GM19025 (cell line): ENCODE data around the gene DLG2.
"Not testable (repeated sequence)": the region's sequence is repeated elsewhere in the genome, so short reads cannot be mapped to it uniquely, and the experiment has no call there.

ENCODE experiments used
- ATAC-seq: cut with Tn5 transposase; IDR thresholded peaks from one replicate; pipeline ENCODE4 v1.9.1; 2021; ENCODE audit warnings: mild to moderate bottlenecking, low read depth, moderate library complexity; ENCODE audit not compliant: unreplicated experiment

The DLG2 gene

DNA sequence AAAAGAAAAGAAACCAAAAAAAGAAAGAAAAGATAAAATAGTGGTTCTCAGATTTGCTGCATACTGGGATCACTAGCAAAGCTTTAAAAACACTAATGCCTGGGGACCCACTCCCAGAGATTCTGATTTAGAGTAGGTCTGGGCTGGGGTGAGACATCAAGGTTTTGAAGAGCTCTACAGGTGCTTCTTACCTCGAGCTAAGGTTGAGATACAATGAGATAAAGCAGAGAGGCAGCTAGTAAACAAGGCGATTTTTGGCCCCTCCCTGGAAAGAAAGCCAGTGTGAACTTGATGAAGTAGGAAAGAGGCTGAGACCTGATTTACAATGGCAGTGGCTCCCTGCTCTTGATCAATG lies 2013.4 kb downstream of the DLG2 start:
- peak; percentile 18 for ATAC-seq

DNA sequence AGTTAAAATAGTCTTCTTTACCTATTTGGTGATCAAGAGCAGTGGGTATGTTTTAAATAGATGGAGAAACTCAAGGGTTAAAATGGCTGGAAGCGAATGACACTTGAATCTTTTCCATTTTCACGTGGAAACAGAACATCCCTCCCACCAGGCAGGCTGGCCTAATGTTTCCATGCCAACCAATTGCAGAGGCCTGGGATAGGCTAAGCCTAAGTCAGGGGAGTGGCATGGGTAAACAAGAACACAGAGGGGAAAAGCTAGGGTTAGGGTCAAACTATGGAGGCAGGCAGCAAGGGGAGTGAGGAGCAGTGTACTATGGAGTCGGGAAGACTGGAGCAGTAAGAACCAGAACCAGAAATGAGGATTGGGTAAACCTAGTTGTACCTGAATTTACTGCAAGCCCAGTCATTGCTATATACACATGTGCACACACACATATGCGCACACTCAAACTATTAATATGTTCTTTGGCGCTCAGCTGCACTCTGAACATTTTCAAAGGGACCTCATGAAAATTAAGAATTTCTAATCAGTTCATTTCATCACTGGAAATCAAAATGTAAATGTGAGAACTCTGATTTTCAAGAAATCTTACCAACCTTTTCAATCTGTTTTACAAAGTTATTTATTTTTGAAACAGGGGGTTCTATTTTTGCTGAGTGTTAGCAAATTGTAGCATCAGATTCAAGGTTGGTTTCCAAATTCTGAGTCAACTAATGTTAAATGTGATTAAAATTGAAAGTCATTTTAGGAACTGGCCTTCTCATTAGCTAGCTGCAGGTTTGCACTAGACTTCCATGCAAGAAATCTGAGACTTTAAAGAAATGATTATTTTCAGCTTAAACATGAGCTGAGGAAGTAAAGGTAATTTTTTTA lies 2014.0 kb downstream of the DLG2 start:
- ATAC-seq: peak; percentile 87

DNA sequence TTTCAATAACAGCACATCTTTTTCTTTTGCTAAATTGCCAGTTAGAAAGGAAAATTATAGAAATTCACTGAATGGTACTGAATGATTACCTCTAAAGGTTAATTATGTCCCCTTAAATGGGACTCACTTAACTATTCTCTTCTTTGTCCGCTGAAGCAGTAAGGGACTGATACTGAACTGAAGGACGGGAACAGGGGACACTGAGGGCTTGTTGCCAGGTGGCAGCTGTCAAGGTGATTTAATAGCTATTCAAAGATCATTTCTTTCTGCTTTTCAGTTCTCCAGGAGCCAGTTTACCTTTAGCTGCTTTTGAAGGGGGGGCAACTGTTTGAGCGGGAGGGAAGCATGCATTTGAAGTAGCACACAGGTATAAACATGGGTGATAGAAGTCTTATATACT lies 2015.5 kb downstream of the DLG2 start:
- ATAC-seq: no peak

DNA sequence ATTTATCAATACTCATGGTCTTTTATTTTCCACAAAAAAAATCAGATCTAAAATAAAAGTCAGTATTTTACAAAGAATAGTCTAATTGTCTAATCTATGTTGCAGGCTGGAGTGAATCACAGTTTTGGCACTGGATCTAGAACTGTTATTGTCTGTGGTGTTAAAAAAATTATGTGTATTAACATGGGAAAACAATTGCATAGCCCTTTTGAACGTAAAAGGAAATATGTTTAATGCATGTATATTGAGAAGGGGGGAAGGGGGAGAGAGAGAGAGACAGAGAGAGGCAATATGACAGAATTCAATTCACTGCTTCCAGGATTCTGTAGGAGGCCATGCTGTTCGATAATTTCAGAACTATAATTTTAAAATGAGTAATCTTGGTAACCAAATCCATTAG lies 2016.1 kb downstream of the DLG2 start:
- no peak for ATAC-seq

DNA sequence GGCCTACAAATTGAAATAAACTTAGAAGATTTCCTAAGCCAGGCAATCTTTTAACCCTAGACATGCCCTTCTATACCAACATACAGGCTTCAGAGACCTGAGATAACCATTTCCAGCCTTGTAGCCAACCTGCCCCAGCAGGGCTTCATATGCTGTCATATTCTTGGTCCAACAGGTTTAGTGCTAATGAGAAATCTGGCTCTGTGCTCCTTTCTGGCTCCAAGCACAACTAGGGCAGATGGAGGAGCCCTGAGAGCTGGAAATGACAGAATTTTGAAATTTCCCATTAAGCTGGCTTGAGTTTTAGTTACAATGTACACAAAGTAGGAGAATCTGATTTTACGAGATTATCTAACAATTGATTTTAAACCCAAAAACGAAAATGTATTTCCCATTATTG lies 2018.0 kb downstream of the DLG2 start:
- no peak for ATAC-seq

DNA sequence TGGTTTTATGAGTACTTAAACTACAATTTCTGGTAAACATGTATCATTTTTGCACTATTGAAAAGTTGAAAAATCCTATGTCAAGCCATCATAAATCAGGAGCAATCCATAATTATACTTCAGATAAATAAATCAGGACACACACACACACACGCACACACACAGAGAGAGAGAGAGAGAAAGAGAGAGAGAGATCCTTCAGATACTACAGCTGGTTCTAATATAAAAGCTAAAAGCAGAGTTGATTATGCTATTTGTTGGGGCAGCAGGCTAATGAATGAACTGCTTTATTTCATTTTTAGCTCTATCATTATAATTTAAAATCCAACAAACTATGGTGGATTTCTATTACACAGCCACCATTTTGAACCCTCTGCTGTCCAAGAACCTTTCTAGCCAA lies 2018.6 kb downstream of the DLG2 start:
- no peak for ATAC-seq

DNA sequence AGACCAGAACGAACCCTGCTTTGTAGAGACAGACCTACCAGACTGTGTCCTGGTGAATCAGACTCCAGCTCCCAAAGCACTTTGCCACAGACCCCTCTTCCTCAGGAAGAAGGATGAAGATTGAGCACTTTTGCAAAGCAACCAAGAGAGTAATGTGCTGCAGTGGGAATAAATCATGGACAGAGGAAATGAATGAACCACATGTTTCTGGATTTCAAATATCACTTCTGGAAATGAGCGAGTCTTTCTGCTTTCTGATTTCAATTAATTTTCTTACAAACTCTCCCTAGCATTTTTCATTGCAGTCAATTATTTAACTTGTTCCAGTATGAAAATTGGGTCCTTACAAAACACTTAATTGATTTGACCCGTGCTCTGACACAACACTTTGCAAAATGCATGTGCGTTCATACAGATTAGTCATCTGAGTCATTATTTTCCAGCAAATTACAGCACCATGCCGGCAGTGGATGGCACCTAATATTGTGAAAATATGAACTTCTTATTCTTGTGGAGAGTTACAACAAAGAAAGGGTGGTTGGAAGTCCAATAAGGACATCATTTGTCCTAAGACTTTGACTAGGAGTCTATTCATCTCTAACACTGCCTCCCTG lies 2025.1 kb downstream of the DLG2 start:
- ATAC-seq: no peak

DNA sequence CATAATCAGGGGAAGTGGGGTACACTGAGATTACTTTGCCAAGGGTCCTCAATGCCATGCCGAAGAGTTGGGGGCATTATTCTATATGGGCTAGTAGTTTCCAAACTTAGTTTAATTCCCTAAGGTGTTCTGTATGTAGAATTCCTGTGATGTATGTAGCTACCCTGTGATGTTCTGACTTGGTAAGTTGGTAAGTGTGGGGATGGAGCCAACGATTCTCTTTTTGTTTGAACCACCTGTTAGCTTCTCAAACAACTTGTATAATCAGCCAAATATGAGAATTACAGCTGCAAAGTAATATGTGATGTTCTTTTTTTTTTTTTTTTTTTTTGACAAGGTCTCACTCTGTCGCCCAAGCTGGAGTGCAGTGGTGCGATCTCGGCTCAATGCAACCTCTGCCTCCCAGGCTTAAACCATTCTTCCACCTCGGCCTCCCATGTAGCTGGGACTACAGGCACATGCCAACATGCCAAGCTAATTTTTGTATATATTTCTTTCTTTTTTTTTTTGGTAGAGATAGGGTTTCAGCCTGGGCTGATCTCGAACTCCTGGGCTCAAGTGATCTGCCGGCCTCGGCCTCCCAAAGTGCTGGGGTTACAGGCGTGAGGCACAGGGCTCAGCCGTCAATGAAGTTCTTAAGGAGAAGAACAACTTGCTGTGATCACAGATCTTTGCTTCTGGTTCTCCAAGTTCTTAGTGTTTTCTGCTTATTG lies 2025.8 kb downstream of the DLG2 start:
- no peak for ATAC-seq

DNA sequence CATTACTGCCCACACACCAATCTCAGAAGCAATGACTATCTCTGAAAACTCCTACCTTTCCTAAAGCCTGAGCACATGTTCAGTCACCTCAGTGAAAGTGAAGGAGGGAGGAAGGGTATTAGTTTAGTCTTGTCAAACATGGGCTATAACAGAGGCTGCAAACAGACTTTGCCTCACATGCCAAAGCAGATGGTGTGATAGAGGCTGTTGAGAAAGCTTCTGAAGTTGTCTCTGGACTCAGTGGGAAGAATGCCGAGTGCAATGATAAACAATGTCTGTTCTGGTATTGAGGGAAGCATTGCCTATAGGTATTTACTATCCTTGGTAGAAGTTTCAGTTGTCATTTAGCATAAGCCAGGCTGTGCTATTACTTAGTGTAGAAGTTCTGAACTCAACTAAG lies 2026.5 kb downstream of the DLG2 start:
- no peak for ATAC-seq

DNA sequence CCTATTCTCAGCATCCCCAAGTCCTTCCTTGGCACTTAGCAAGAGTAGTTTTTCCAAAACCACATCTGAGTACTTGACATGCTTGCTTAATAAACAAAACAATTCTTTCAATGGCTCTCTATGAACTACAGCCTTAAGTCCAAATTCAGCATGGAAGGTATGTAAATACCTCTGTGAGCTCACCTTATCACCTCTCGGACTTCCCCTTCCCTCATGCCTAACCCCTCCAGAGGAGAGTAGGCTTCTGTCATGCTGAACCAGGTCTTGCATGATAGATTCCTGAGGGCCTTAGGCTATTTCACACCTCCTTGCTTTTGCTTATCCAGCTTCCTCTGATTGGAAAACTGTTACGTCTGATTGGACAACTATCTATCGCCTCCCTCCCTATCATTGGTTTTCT lies 2028.1 kb downstream of the DLG2 start:
- ATAC-seq: no peak

DNA sequence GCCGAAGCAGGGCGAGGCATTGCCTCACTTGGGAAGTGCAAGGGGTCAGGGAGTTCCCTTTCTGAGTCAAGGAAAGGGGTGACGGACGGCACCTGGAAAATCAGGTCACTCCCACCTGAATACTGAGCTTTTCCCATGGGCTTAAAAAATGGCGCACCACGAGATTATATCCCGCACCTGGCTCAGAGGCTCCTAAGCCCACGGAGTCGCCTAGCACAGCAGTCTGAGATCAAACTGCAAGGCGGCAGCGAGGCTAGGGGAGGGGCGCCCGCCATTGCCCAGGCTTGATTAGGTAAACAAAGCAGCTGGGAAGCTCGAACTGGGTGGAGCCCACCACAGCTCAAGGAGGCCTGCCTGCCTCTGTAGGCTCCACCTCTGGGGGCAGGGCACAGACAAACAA lies 2039.3 kb downstream of the DLG2 start:
- ATAC-seq: not testable (repeated sequence)

DNA sequence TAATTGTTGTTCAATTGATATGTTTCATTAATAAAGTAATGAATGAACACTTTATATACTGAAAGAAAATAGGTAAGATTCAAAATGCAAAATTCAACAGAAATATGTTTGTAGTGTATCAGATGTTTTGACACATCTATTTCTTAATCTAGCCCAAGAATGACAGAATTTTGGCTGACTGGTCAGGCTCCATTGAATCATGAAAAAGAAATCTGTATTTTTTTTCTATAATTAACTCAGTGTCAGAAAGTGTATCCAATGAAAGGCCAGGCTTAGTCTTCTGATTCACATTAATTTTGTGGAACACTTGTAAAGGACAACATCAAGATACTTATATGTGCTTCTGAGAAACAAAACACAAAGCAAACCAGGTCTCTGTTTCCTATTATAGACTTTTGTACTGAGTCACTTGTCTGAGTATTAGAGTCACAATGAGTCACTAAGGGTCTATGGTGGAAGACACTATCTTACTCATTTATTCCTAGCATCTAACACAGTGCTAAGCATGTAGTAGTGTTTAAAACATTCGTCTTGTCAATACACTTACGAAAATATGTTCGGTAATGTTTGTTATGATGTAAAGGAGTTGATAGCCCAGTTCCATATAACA lies 2043.3 kb downstream of the DLG2 start:
- ATAC-seq: peak; percentile 91

DNA sequence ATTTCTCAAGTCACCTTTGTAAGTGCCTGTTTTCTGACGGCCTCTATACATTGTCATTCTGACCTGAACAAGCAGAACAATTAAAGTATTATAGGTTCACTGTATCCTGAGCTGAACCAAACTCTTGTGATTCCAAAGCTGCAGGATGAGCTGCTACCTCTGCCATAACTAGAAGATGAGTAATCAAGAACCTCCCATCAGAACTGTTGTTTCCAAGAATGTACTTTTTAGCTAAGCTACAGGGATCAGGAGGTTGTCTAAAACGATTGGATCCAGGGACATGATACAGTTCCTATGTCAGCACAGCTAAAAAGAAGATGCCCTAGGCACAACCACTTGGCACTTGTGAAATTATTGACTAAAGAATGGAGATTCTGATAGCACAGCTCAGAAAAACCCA lies 2052.6 kb downstream of the DLG2 start:
- ATAC-seq: no peak

DNA sequence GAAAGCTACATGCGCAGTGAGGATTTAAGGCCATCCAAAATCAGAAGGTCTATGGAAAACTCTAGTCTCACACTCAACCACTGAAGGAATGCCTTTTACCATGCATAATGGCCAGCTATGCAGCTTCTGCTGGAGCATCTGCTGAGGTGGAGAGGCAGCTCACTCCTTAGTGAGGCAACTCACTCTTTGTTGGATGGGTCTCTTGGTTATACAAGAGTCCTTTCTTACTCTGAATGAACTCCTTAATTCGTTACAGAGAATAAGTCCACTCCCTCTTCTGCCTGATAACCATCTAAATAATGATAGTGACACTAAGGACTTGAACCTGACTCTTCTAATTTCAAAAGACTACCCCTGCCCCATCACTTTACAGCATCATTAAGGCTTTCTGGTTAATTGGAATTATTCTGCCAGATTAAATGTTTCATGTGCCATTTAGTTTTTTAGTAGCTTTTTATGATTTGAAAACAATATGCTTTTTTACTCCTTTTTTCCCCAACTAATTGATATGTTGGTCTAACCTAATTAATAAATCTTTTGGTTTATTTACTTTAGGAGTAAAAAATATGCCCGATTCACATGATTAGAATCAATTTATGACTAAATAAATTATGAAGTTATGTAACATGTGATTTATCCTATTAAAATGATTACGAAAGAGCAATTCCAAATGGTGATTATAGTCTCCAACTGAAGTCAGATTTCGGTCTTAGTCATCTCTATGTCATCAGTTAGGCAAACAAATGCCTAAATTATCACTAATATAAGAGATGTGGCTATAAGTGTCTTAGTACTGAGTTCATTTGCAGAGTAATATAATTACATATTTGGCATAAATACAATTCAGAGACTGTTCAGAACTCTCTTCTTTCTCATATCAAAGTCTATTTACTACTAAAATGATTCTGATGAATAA lies 2054.3 kb downstream of the DLG2 start:
- ATAC-seq: no peak

DNA sequence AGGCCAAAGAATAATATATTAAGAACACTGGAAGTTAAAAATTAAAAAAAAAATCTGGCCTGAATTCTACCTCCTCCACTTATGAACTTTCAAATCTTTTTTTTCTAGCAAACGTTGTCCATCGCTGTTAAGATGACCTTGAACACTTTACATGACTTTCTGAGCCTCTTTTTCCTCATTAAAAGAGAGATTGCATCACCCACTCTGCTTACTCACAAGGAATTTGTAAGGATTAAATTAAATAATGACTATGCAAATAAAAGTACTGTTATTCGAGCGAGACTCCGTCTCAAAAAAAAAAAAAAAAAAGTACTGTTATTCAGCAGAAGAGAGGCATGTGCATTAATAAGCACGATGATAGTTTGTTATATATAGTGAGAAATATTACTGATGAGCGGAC lies 2055.8 kb downstream of the DLG2 start:
- no peak for ATAC-seq

DNA sequence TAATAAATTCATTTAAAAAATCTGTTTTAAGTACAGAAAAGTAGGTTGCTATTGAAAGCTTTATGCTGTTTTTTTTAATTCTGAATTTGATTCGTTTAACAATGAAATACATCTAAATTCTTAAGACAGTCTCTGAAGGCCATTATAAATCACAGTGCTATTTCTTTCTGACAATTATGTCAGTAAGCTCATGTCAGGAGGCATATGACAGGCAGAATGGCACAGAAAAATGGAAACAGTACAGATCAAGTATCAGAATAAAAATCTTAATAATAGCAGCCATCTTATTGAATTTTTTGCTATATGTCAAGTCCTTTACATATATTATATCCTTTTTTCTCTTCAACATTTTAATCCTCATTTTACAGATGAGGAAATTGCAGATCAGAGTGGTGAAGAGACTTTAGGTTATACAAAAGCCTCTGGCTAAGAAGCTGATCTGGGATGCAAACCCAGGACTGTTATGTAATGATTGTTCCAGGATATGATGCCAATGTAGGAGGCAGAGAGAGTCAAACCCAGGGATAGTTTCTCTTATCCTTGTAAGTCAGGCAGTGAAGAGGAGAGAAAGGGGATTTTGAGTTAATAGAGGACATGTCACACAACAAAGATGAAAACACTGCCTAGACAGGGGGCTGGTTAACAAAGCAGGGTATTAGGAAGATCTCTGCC lies 2057.9 kb downstream of the DLG2 start:
- no peak for ATAC-seq

DNA sequence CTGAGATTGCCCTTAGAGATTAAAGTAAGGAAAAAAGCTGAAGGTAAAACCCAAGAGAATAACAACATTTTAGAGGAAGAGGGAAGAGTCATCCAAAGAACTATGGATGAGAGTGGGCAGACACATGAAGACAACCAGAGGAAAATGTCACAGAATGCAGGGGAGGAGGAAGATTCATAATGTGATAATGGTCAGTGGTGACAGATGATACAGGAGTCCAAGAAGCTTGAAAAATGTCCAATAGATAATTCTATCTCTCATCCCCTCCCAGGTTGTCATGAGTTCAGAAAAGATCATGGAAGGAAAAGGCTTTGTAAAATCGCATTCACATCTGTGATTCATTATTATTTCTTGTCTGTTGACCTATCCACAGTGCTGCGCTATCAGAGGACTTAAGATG lies 2058.6 kb downstream of the DLG2 start:
- ATAC-seq: no peak

DNA sequence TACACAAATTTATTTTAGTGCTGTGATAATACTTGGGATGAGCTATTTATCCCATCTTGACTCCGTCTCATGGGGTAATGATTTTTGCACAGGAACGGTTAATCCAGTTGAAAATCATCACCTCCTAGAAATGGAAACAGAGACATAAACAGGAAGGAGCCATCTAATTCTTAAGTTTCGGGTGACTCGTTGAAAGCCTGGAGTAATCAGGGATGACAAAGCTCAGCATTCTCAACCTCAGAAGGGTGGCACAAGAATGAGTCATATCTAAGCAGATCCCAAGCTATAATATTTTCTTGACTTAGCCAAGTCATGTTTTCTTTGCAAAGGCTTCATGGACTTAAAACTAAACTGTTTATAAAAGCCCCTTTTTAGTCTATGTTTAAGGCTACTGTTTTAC lies 2060.2 kb downstream of the DLG2 start:
- no peak for ATAC-seq

DNA sequence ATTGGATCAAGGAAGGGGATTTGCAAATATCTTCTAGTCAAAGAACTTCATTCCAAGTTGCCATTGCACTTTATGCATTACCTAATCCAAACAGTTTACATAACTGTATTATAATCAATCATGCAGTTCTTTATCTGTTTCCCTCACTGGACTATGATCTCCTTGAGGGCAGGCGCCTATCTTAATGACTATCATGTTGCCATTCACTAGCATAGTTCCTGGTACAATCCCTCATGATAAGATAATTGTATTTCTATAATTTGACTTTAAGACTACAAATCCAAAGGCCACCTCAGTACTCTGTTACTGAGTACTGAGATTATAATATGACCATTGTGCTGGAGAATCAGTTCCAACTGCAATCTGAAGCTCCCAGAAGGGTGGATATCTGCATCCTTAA lies 2062.3 kb downstream of the DLG2 start:
- ATAC-seq: no peak

DNA sequence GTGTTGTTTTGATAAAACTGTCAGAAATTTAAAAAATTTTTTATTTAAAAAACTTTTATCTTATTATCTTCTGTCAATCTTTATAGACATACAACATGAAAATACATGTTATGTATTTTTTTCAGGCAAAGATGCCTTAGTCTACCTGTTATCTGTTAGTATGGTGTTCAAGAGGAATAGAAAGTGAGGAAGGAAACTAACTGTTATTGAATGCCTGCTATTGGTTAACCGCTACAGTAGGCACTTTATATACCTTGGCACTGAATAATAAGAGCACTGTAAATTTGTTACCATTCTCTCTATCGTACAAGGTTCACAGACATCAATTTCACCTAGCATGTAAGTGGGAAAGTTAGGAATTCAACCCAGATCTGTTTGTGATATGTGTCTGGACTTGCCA lies 2068.9 kb downstream of the DLG2 start:
- ATAC-seq: no peak
